Gastrocnemius medialis (tissue), 4 donors: Measurements from ENCODE around the gene DNAH17.

Experiments
- CTCF ChIP-seq, 5 experiments: fragments of 450-650 bp in 3 of 5; fragments of 200-600 bp in 2 of 5; sonication (generic) in 2 of 5; IDR thresholded peaks in 4 of 5; conservative IDR thresholded peaks in 1 of 5; 1 replicate in 4 of 5; 2 replicates in 1 of 5; pipeline ENCODE4 v1.5.1; 2016 to 2019; ENCODE audit warnings: antibody characterized with exemption in 5 of 5, mild to moderate bottlenecking in 3 of 5, moderate library complexity in 3 of 5
- POLR2A ChIP-seq, 2 donors: fragments of 450-650 bp; IDR thresholded peaks; one replicate each; pipeline ENCODE4 v1.6.1; 2017; ENCODE audit warnings: antibody characterized with exemption in 2 of 2, mild to moderate bottlenecking in 2 of 2, moderate library complexity in 2 of 2

GRCh38 chr17:78400581-78401240 is 176.5 kb downstream of the DNAH17 start:
- no peak for TF ChIP-seq CTCF (IDR thresholded peaks at IDR 0.05 in 4 of 5, conservative IDR thresholded peaks at IDR 0.05 in 1 of 5)
- no peak for TF ChIP-seq POLR2A (IDR thresholded peaks at IDR 0.05)
